H1 (cell line): Measurements from ENCODE around the gene ADCY7. TPM values are rescaled to one million over a fixed set of nuclear protein-coding genes. Genes with fewer than 3 reads are reported as not detected.

Source experiments
- CTCF ChIA-PET: fragments of 300-600 bp; sonication (Branson Sonifier 250); formaldehyde crosslinking; loops from one replicate; lab custom pipeline; 2021; ENCODE audit not compliant: partially characterized antibody; lab: Charles Lee
- POLR2A ChIA-PET: fragments of 300-600 bp; sonication (Branson Sonifier 250); formaldehyde crosslinking; loops from one replicate; lab custom pipeline; 2021; ENCODE audit warnings: inconsistent platforms; ENCODE audit not compliant: partially characterized antibody; lab: Charles Lee
- DNase-seq, 2 experiments: peaks; one replicate each; pipeline versions ENCODE4 v3.0.0 to v3.0.0-alpha.2; 2010 to 2022; ENCODE audit warnings: low spot score in 2 of 2, low read depth in 1 of 2, mixed read lengths in 1 of 2
- FAIRE-seq: peaks from 2 replicates; lab custom pipeline; 2011; peaks lifted over from hg19 to GRCh38; lab: Jason Lieb, UNC
- H2AFZ ChIP-seq: 2 replicates; pipeline ENCODE4 v1.8.1; 2012; ENCODE audit warnings: low read length, inconsistent platforms
- H2AK5ac ChIP-seq: 2 replicates; pipeline ENCODE4 v1.6.1; 2013; ENCODE audit warnings: low read depth, low read length
- H2BK120ac ChIP-seq: replicated peaks from 2 replicates; pipeline ENCODE3; 2013; ENCODE audit warnings: low read depth, low read length, inconsistent platforms
- H2BK12ac ChIP-seq: 2 replicates; pipeline ENCODE4 v1.6.1; 2013; ENCODE audit warnings: low read depth, low read length
- H2BK15ac ChIP-seq: 2 replicates; pipeline ENCODE4 v1.6.1; 2013; ENCODE audit warnings: low read length
- H2BK20ac ChIP-seq: 2 replicates; pipeline ENCODE4 v1.6.1; 2013; ENCODE audit warnings: low read length
- H2BK5ac ChIP-seq: 2 replicates; pipeline ENCODE4 v1.6.1; 2013; ENCODE audit warnings: low read depth, low read length
- H3K14ac ChIP-seq: 2 replicates; pipeline ENCODE4 v1.6.1; 2013; ENCODE audit warnings: inconsistent platforms; ENCODE audit not compliant: insufficient read length
- H3K18ac ChIP-seq: 2 replicates; pipeline ENCODE4 v1.6.1; 2013; ENCODE audit warnings: low read length; ENCODE audit errors: extremely low read depth
- H3K23ac ChIP-seq: 2 replicates; pipeline ENCODE4 v1.6.1; 2013; ENCODE audit warnings: inconsistent platforms; ENCODE audit not compliant: insufficient read length
- H3K23me2 ChIP-seq: 2 replicates; pipeline ENCODE4 v1.6.1; 2013; ENCODE audit warnings: low read depth, low read length
- H3K27ac ChIP-seq: 2 replicates; pipeline ENCODE4 v1.6.1; 2011; ENCODE audit warnings: low read depth, low read length, inconsistent platforms
- H3K27me3 ChIP-seq, 4 experiments: replicated peaks in 1 of 4; 1 replicate in 1 of 4; 2 replicates in 3 of 4; pipeline versions ENCODE4 v1.6.1 to v1.8.1; 2011 to 2013; ENCODE audit warnings: low read length in 3 of 4, mild to moderate bottlenecking in 3 of 4, inconsistent platforms in 2 of 4, mixed read lengths in 2 of 4, moderate library complexity in 1 of 4; ENCODE audit not compliant: control insufficient read depth in 3 of 4, insufficient read depth in 3 of 4; ENCODE audit errors: extremely low read depth in 1 of 4
- H3K36me3 ChIP-seq, 4 experiments: 2 replicates each; pipeline versions ENCODE4 v1.6.1 to v1.8.1; 2011 to 2013; ENCODE audit warnings: mild to moderate bottlenecking in 4 of 4, low read length in 3 of 4, moderate library complexity in 2 of 4, control low read depth in 1 of 4, inconsistent platforms in 1 of 4; ENCODE audit not compliant: insufficient read depth in 4 of 4, control insufficient read depth in 2 of 4
- H3K4ac ChIP-seq: replicated peaks from 2 replicates; pipeline ENCODE3; 2013; ENCODE audit warnings: low read length, low read depth, mixed read lengths, inconsistent platforms; ENCODE audit not compliant: insufficient read length
- H3K4me1 ChIP-seq, 4 experiments: replicated peaks in 1 of 4; 1 replicate in 1 of 4; 2 replicates in 3 of 4; pipeline versions ENCODE4 v1.6.1 to v1.8.1; 2011 to 2013; ENCODE audit warnings: low read length in 3 of 4, inconsistent platforms in 2 of 4, mixed read lengths in 1 of 4; ENCODE audit not compliant: insufficient read depth in 4 of 4, control insufficient read depth in 3 of 4
- H3K4me2 ChIP-seq, 2 experiments: 2 replicates each; pipeline versions ENCODE4 v1.6.1 to v1.8.1; 2011 to 2013; ENCODE audit warnings: low read depth in 2 of 2, low read length in 2 of 2, control low read depth in 1 of 2, inconsistent platforms in 1 of 2, mild to moderate bottlenecking in 1 of 2; ENCODE audit not compliant: insufficient read depth in 1 of 2
- H3K4me3 ChIP-seq, 4 experiments: fragments of 200-600, 300-600 bp in 1 of 4; sonication (generic), shearing (Covaris generic), sonication (Bioruptor Twin) in 1 of 4; 2 replicates each; pipeline versions ENCODE4 v1.5.1 to v1.8.1; 2011 to 2016; ENCODE audit warnings: low read length in 4 of 4, low read depth in 3 of 4, control low read depth in 2 of 4, inconsistent platforms in 2 of 4, mild to moderate bottlenecking in 2 of 4, mixed read lengths in 1 of 4, moderate library complexity in 1 of 4; ENCODE audit not compliant: insufficient read depth in 2 of 4; ENCODE audit errors: extremely low read depth in 1 of 4
- H3K56ac ChIP-seq: replicated peaks from 2 replicates; pipeline ENCODE3; 2013; ENCODE audit warnings: low read depth, mild to moderate bottlenecking, mixed read lengths, low read length, inconsistent platforms; ENCODE audit not compliant: insufficient read length
- H3K79me1 ChIP-seq: 2 replicates; pipeline ENCODE4 v1.6.1; 2013; ENCODE audit warnings: low read depth, low read length, control low read depth
- H3K79me2 ChIP-seq, 2 experiments: 2 replicates each; pipeline versions ENCODE4 v1.6.1 to v1.8.1; 2012 to 2013; ENCODE audit warnings: low read length in 2 of 2, mild to moderate bottlenecking in 2 of 2, inconsistent platforms in 1 of 2; ENCODE audit not compliant: insufficient read depth in 2 of 2, control insufficient read depth in 1 of 2
- H3K9ac ChIP-seq, 4 experiments: replicated peaks in 1 of 4; 1 replicate in 1 of 4; 2 replicates in 3 of 4; pipeline versions ENCODE4 v1.6.1 to v1.8.1; 2011 to 2013; ENCODE audit warnings: low read depth in 3 of 4, low read length in 3 of 4, control low read depth in 2 of 4, mild to moderate bottlenecking in 2 of 4, moderate library complexity in 2 of 4, inconsistent platforms in 1 of 4; ENCODE audit errors: extremely low read depth in 1 of 4
- H3K9me3 ChIP-seq, 2 experiments: 2 replicates each; pipeline versions ENCODE4 v1.6.1 to v1.8.1; 2012 to 2013; ENCODE audit warnings: mild to moderate bottlenecking in 2 of 2, moderate library complexity in 2 of 2, control low read depth in 1 of 2, inconsistent platforms in 1 of 2, low read depth in 1 of 2, low read length in 1 of 2, mixed read lengths in 1 of 2; ENCODE audit not compliant: insufficient read depth in 2 of 2
- H4K20me1 ChIP-seq, 2 experiments: replicated peaks in 1 of 2; 2 replicates each; pipeline versions ENCODE3 to v1.8.1; 2011 to 2013; ENCODE audit warnings: inconsistent platforms in 2 of 2, low read length in 2 of 2, mild to moderate bottlenecking in 1 of 2; ENCODE audit not compliant: insufficient read depth in 2 of 2, control insufficient read depth in 1 of 2
- H4K5ac ChIP-seq: 2 replicates; pipeline ENCODE4 v1.6.1; 2013; ENCODE audit warnings: low read length, low read depth, mixed read lengths, inconsistent platforms; ENCODE audit not compliant: insufficient read length
- H4K8ac ChIP-seq: 2 replicates; pipeline ENCODE4 v1.8.0; 2013; ENCODE audit warnings: mild to moderate bottlenecking, moderate library complexity, low read length, inconsistent platforms; ENCODE audit not compliant: insufficient read depth; ENCODE audit errors: extremely low read depth
- H4K91ac ChIP-seq: replicated peaks from 2 replicates; pipeline ENCODE3; 2013; ENCODE audit warnings: low read length, mixed read lengths, inconsistent platforms; ENCODE audit not compliant: insufficient read length
- BACH1 ChIP-seq: IDR thresholded peaks from 2 replicates; pipeline ENCODE4 v1.6.1; 2012; ENCODE audit warnings: low read length, improper control_type of control experiment
- KDM4A ChIP-seq: IDR thresholded peaks from one replicate; pipeline ENCODE4 v1.7.1; 2012; ENCODE audit warnings: low read depth, mild to moderate bottlenecking, moderate library complexity, low read length, inconsistent platforms; ENCODE audit not compliant: severe bottlenecking
- MAFK ChIP-seq: IDR thresholded peaks from 2 replicates; pipeline ENCODE4 v1.6.1; 2012; ENCODE audit warnings: low read depth, mild to moderate bottlenecking, improper control_type of control experiment, low read length
- WGBS, 2 experiments: shearing (Covaris generic) in 1 of 2; methylation state at CpG; one replicate each; pipeline versions ENCODE4 v1.1.6 to v1.1.7; 2013 to 2015; ENCODE audit warnings: low lambda C conversion rate in 2 of 2, mixed read lengths in 2 of 2, inconsistent platforms in 1 of 2, low coverage in 1 of 2, missing lambda C conversion rate in 1 of 2; ENCODE audit not compliant: insufficient replicate concordance in 2 of 2, insufficient coverage in 1 of 2, insufficient read length in 1 of 2; ENCODE audit errors: extremely low coverage in 1 of 2, missing lambda C conversion rate in 1 of 2; 5-methylcytosine and 5-hydroxymethylcytosine counted together
- polyA plus RNA-seq, 7 experiments: library from polyadenylated mRNA; depleted of rRNA in 3 of 7; stranded (reverse) in 5 of 7; unstranded in 2 of 7; fragments of >200 nt in 5 of 7; fragments of 200-250 nt in 2 of 7; gene quantifications; 1 replicate in 5 of 7; 2 replicates in 1 of 7; 4 replicates in 1 of 7; pipeline versions ENCODE4 v1.2.1 to v1.2.3, GENCODE V29; 2011 to 2013; ENCODE audit warnings: missing spikeins in 2 of 7, mixed read lengths in 2 of 7
- total RNA-seq: library from RNA; stranded (reverse); fragmentation: NEBNext Ultra II Directional; extraction: Animal tissue kit (Norgen Biotek cat#: 25700); gene quantifications from 2 replicates; pipeline ENCODE4 v1.2.1, GENCODE V29; 2021

The ADCY7 gene
- total and polyA plus RNA-seq, 2 of the 8 experiments (the other 6 are each of a cell fraction or from before 2014, with no cell fraction given): 2.4 to 5.1 TPM

GRCh38 chr16:50263940-50264929 is 2.1 kb upstream of the ADCY7 start:
- Histone ChIP-seq H3K27me3 (no peaks in the 10 kb centered on the region), H3K79me1 (no peaks in the 10 kb centered on the region; the same call in 1 of the 2 replicates), H2BK5ac (no peak overlapping the region), H2BK12ac (no peak overlapping the region), H3K4ac (no peak overlapping the region), H3K18ac (no peak overlapping the region), H3K4me2 (no peak overlapping the region), H4K8ac (no peak overlapping the region), H2BK15ac (no peak overlapping the region), H2BK20ac (no peak overlapping the region), H2AFZ (no peak overlapping the region), H2AK5ac (no peak overlapping the region), H3K56ac (no peak overlapping the region), H3K23me2 (no peaks in the 10 kb centered on the region), H3K79me2 (no peaks in the 10 kb centered on the region), H4K5ac (no peak overlapping the region), H3K4me3 (no peak overlapping the region), H2BK120ac (no peak overlapping the region), H3K14ac (no peak overlapping the region), H3K23ac (no peak overlapping the region), H3K9me3 (no peaks in the 10 kb centered on the region), H4K91ac (no peak overlapping the region), H4K20me1 (no peaks in the 10 kb centered on the region), H3K9ac (no peak overlapping the region), H3K27ac (no peak overlapping the region), H3K4me1 (peaks cover 0 to 15% (median 10%) of the 10 kb centered on the region in 4 experiments; a peak in 6 of 7 replicates), H3K36me3 (no peaks in the 10 kb centered on the region)
- WGBS, 2 experiments: 84% methylated on average over 8 of the region's 8 CpGs; no CpG with 5 or more reads in 1 of the 2 experiments
- ChIA-PET POLR2A (no interaction called here), CTCF (interaction anchor here (0.6 to 3.1 kb wide), 3 partner anchors 11 to 626 kb away, joined by 3 to 9 read pairs (median 7); no protein-coding TSS in a partner anchor)
- DNase-seq: no peak
- FAIRE-seq: no peak
- TF ChIP-seq MAFK (0 out of 2 replicates have a peak, but pooled peaks have one; percentile 25), BACH1 (peak; percentile 27; the same call in 1 of the 2 replicates), KDM4A (no peak)
